Neural crest cell (in vitro differentiated cells): ENCODE data around the gene BTNL3. TPM values are rescaled to one million over a fixed set of nuclear protein-coding genes. Genes with fewer than 3 reads are reported as not detected.
"Not testable (repeated sequence)": the region's sequence is repeated elsewhere in the genome, so short reads cannot be mapped to it uniquely, and the experiment has no call there.

Source experiments
- DNase-seq: peaks from one replicate; pipeline ENCODE4 v3.0.0; 2021; ENCODE audit warnings: low read depth, mixed read lengths, low spot score
- H3K27ac Mint-ChIP-seq: one replicate; pipeline ENCODE4 v1.8.0; 2021; ENCODE audit warnings: mild to moderate bottlenecking, mixed read lengths; ENCODE audit not compliant: unreplicated experiment
- H3K27me3 Mint-ChIP-seq: 2 replicates; pipeline ENCODE4 v1.8.0; 2021; ENCODE audit warnings: low read depth, mild to moderate bottlenecking, mixed read lengths
- H3K36me3 Mint-ChIP-seq: 2 replicates; pipeline ENCODE4 v1.8.0; 2021; ENCODE audit warnings: low read depth, mild to moderate bottlenecking, mixed read lengths
- H3K4me1 Mint-ChIP-seq: 2 replicates; pipeline ENCODE4 v1.8.0; 2021; ENCODE audit warnings: mixed read lengths
- H3K4me3 Mint-ChIP-seq: one replicate; pipeline ENCODE4 v1.8.0; 2021; ENCODE audit warnings: mild to moderate bottlenecking, mixed read lengths
- H3K9me3 Mint-ChIP-seq: 2 replicates; pipeline ENCODE4 v1.8.0; 2021; ENCODE audit warnings: mixed read lengths
- CTCF ChIP-seq: fragments of 200-600 bp; sonication (generic); conservative IDR thresholded peaks from 2 replicates; pipeline ENCODE4 v1.5.0; 2021; ENCODE audit warnings: antibody characterized with exemption, mild to moderate bottlenecking
- total RNA-seq: library from RNA; stranded (reverse); gene quantifications from 2 replicates; pipeline ENCODE4 v1.2.1, GENCODE V29; 2021

The BTNL3 gene
- total RNA-seq, 1 donor from 2014 or later: not detected

- peaks cover 16% of the 10 kb centered on the region for H3K27me3 Mint-ChIP-seq
- no peak for TF ChIP-seq CTCF
- no peak overlapping the region for H3K4me3 Mint-ChIP-seq
- DNase-seq: no peak
- no peaks in the 10 kb centered on the region for H3K36me3 Mint-ChIP-seq
- H3K9me3 Mint-ChIP-seq: no peaks in the 10 kb centered on the region
- H3K27ac Mint-ChIP-seq: no peak overlapping the region
- H3K4me1 Mint-ChIP-seq: no peaks in the 10 kb centered on the region
These were observed 13.3 kb downstream of the BTNL3 start for GRCh38 chr5:181001947-181002346.

- TF ChIP-seq CTCF: no peak
- peaks cover 19% of the 10 kb centered on the region for H3K27me3 Mint-ChIP-seq
- no peaks in the 10 kb centered on the region for H3K36me3 Mint-ChIP-seq
- DNase-seq: no peak
- H3K4me3 Mint-ChIP-seq: no peak overlapping the region
- no peaks in the 10 kb centered on the region for H3K4me1 Mint-ChIP-seq
- H3K27ac Mint-ChIP-seq: no peak overlapping the region
- no peaks in the 10 kb centered on the region for H3K9me3 Mint-ChIP-seq
These were observed 17.1 kb downstream of the BTNL3 start for GRCh38 chr5:181005791-181006190.

- no peak overlapping the region for H3K27ac Mint-ChIP-seq
- H3K27me3 Mint-ChIP-seq: peaks cover 19% of the 10 kb centered on the region
- H3K4me3 Mint-ChIP-seq: no peak overlapping the region
- H3K9me3 Mint-ChIP-seq: no peaks in the 10 kb centered on the region
- no peak for DNase-seq
- no peaks in the 10 kb centered on the region for H3K36me3 Mint-ChIP-seq
- TF ChIP-seq CTCF: no peak
- no peaks in the 10 kb centered on the region for H3K4me1 Mint-ChIP-seq
These were observed 19.5 kb downstream of the BTNL3 start for GRCh38 chr5:181008136-181008535.

GRCh38 chr5:181010018-181010417 is 21.4 kb downstream of the BTNL3 start:
- H3K4me3 Mint-ChIP-seq, H3K27ac Mint-ChIP-seq, H3K36me3 Mint-ChIP-seq, H3K4me1 Mint-ChIP-seq, H3K9me3 Mint-ChIP-seq, DNase-seq: not testable (repeated sequence)
- H3K27me3 Mint-ChIP-seq: peaks cover 19% of the 10 kb centered on the region

GRCh38 chr5:181014654-181015053 is 26.0 kb downstream of the BTNL3 start:
- not testable (repeated sequence) for DNase-seq, H3K9me3 Mint-ChIP-seq
- H3K27me3 Mint-ChIP-seq: peaks cover 38% of the 10 kb centered on the region

GRCh38 chr5:181017448-181017847 is 28.8 kb downstream of the BTNL3 start:
- H3K9me3 Mint-ChIP-seq, H3K4me1 Mint-ChIP-seq, DNase-seq, H3K36me3 Mint-ChIP-seq, H3K4me3 Mint-ChIP-seq, H3K27ac Mint-ChIP-seq: not testable (repeated sequence)
- peaks cover 44% of the 10 kb centered on the region for H3K27me3 Mint-ChIP-seq

More at GRCh38 chr5:181014654-181015053, 26.0 kb downstream of the BTNL3 start:
- not testable (repeated sequence) for H3K4me3 Mint-ChIP-seq, H3K36me3 Mint-ChIP-seq, H3K4me1 Mint-ChIP-seq, H3K27ac Mint-ChIP-seq

GRCh38 chr5:181020688-181021087 is 32.0 kb downstream of the BTNL3 start:
- DNase-seq: no peak
- H3K9me3 Mint-ChIP-seq: peaks cover 2% of the 10 kb centered on the region
- TF ChIP-seq CTCF: no peak
- H3K4me3 Mint-ChIP-seq: no peak overlapping the region
- no peaks in the 10 kb centered on the region for H3K4me1 Mint-ChIP-seq
- no peaks in the 10 kb centered on the region for H3K36me3 Mint-ChIP-seq
- no peak overlapping the region for H3K27ac Mint-ChIP-seq
- peaks cover 53% of the 10 kb centered on the region for H3K27me3 Mint-ChIP-seq
